Astrocyte (in vitro differentiated cells and primary cell): ENCODE results near the gene CCDC88B. TPM values are rescaled to one million over a fixed set of nuclear protein-coding genes. Genes with fewer than 3 reads are reported as not detected.

ENCODE experiments used
- DNase-seq: peaks from one replicate; pipeline ENCODE4 v3.0.0-alpha.2; 2010; ENCODE audit warnings: low read depth
- FAIRE-seq: peaks from 2 replicates; lab custom pipeline; 2011; peaks lifted over from hg19 to GRCh38; lab: Jason Lieb, UNC
- H2AFZ ChIP-seq: 2 replicates; pipeline ENCODE4 v1.6.0; 2012; ENCODE audit warnings: low read depth, low read length, inconsistent platforms
- H3K27ac ChIP-seq: 2 replicates; pipeline ENCODE4 v1.5.1; 2011; ENCODE audit warnings: low read depth, low read length, inconsistent platforms
- H3K27me3 ChIP-seq: 2 replicates; pipeline ENCODE4 v1.6.0; 2011; ENCODE audit warnings: low read length, inconsistent platforms; ENCODE audit not compliant: insufficient read depth
- H3K36me3 ChIP-seq: 2 replicates; pipeline ENCODE4 v1.5.1; 2011; ENCODE audit warnings: low read length, inconsistent platforms; ENCODE audit not compliant: insufficient read depth
- H3K4me1 ChIP-seq: 2 replicates; pipeline ENCODE4 v1.5.1; 2011; ENCODE audit warnings: low read length, inconsistent platforms; ENCODE audit not compliant: insufficient read depth
- H3K4me2 ChIP-seq: 2 replicates; pipeline ENCODE4 v1.6.0; 2012; ENCODE audit warnings: low read length, inconsistent platforms
- H3K4me3 ChIP-seq: 2 replicates; pipeline ENCODE4 v1.5.1; 2011; ENCODE audit warnings: low read depth, mild to moderate bottlenecking, low read length, inconsistent platforms; ENCODE audit not compliant: insufficient read depth
- H3K79me2 ChIP-seq: 2 replicates; pipeline ENCODE4 v1.6.0; 2012; ENCODE audit warnings: mild to moderate bottlenecking, low read length, inconsistent platforms; ENCODE audit not compliant: insufficient read depth
- H3K9ac ChIP-seq: 2 replicates; pipeline ENCODE4 v1.6.0; 2012; ENCODE audit warnings: mild to moderate bottlenecking, low read length, inconsistent platforms
- H3K9me3 ChIP-seq: 2 replicates; pipeline ENCODE4 v1.5.1; 2012; ENCODE audit warnings: low read depth, mild to moderate bottlenecking, low read length, inconsistent platforms; ENCODE audit not compliant: insufficient read depth
- H4K20me1 ChIP-seq: 2 replicates; pipeline ENCODE4 v1.6.0; 2012; ENCODE audit warnings: low read length, inconsistent platforms; ENCODE audit not compliant: insufficient read depth
- H3K27ac Mint-ChIP-seq: one replicate; pipeline ENCODE4 v1.8.0; 2021; ENCODE audit warnings: mild to moderate bottlenecking, mixed read lengths; ENCODE audit not compliant: unreplicated experiment
- H3K27me3 Mint-ChIP-seq: one replicate; pipeline ENCODE4 v1.8.0; 2021; ENCODE audit warnings: low read depth, mixed read lengths; ENCODE audit not compliant: unreplicated experiment
- H3K36me3 Mint-ChIP-seq: one replicate; pipeline ENCODE4 v1.8.0; 2021; ENCODE audit warnings: low read depth, mixed read lengths; ENCODE audit not compliant: unreplicated experiment
- H3K4me1 Mint-ChIP-seq: one replicate; pipeline ENCODE4 v1.8.0; 2021; ENCODE audit warnings: low read depth, mixed read lengths; ENCODE audit not compliant: unreplicated experiment
- H3K4me3 Mint-ChIP-seq: one replicate; pipeline ENCODE4 v1.8.0; 2021; ENCODE audit warnings: mild to moderate bottlenecking, moderate library complexity, mixed read lengths; ENCODE audit not compliant: unreplicated experiment
- H3K9me3 Mint-ChIP-seq: one replicate; pipeline ENCODE4 v1.8.0; 2021; ENCODE audit warnings: mild to moderate bottlenecking, mixed read lengths; ENCODE audit not compliant: unreplicated experiment
- EZH2 ChIP-seq: IDR thresholded peaks from 2 replicates; pipeline ENCODE4 v1.6.1; 2012; ENCODE audit warnings: mild to moderate bottlenecking, low read length, inconsistent platforms; ENCODE audit not compliant: insufficient read depth
- total RNA-seq: library from RNA; stranded (reverse); gene quantifications from 2 replicates; pipeline ENCODE4 v1.2.1, GENCODE V29; 2021
- TF ChIP-seq, protein P1 (sequence below): IDR thresholded peaks from 2 replicates; pipeline ENCODE4 v1.5.1; 2011; ENCODE audit warnings: low read depth, mild to moderate bottlenecking, inconsistent platforms, low read length, moderate library complexity; ENCODE audit not compliant: insufficient read depth

CCDC88B gene
- total RNA-seq, 1 donor from 2014 or later, result 1.2 TPM

DNA sequence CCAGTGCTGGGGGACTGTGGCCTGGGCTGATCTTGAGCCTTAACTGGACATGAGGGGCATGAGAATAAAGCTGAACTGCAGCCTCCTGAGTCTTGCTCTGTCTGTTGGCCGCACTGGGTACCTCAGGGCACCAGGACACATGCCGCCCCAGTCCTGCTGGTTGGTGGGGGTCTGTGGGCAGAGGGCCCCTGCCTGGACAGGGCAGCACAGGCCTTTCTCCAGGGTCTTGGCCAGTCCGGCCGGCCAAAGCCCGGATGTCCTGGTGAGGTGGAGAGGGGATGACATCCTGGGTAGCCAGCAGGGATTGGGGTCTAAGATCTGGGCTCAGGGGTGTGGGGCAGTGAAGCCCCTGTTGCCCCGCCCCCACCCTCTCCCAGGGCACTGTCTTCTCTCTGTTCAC lies 17.4 kb downstream of the CCDC88B start:
- H3K4me3 Mint-ChIP-seq, result no peak overlapping the region
- H3K4me3 ChIP-seq, result no peak overlapping the region
- no peak for TF ChIP-seq EZH2
- TF ChIP-seq, protein P1, sequence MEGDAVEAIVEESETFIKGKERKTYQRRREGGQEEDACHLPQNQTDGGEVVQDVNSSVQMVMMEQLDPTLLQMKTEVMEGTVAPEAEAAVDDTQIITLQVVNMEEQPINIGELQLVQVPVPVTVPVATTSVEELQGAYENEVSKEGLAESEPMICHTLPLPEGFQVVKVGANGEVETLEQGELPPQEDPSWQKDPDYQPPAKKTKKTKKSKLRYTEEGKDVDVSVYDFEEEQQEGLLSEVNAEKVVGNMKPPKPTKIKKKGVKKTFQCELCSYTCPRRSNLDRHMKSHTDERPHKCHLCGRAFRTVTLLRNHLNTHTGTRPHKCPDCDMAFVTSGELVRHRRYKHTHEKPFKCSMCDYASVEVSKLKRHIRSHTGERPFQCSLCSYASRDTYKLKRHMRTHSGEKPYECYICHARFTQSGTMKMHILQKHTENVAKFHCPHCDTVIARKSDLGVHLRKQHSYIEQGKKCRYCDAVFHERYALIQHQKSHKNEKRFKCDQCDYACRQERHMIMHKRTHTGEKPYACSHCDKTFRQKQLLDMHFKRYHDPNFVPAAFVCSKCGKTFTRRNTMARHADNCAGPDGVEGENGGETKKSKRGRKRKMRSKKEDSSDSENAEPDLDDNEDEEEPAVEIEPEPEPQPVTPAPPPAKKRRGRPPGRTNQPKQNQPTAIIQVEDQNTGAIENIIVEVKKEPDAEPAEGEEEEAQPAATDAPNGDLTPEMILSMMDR, result no peak
- H3K9me3 ChIP-seq, result no peaks in the 10 kb centered on the region
- FAIRE-seq (no peak), DNase-seq (no peak)
- H4K20me1 ChIP-seq, result peaks cover 21% of the 10 kb centered on the region
- peak overlapping the region; percentile 88 for H3K9ac ChIP-seq
- peaks cover 6% of the 10 kb centered on the region for H3K36me3 ChIP-seq
- no peak overlapping the region for H2AFZ ChIP-seq
- peaks cover 8% of the 10 kb centered on the region for H3K36me3 Mint-ChIP-seq
- no peaks in the 10 kb centered on the region for H3K27me3 Mint-ChIP-seq
- H3K27ac Mint-ChIP-seq, result no peak overlapping the region
- no peaks in the 10 kb centered on the region for H3K27me3 ChIP-seq
- peaks cover 35% of the 10 kb centered on the region for H3K4me1 ChIP-seq
- no peak overlapping the region for H3K27ac ChIP-seq
- H3K4me2 ChIP-seq, result peak overlapping the region; percentile 100
- no peaks in the 10 kb centered on the region for H3K9me3 Mint-ChIP-seq
- H3K4me1 Mint-ChIP-seq, result peaks cover 11% of the 10 kb centered on the region
- H3K79me2 ChIP-seq, result peaks cover 23% of the 10 kb centered on the region

DNA sequence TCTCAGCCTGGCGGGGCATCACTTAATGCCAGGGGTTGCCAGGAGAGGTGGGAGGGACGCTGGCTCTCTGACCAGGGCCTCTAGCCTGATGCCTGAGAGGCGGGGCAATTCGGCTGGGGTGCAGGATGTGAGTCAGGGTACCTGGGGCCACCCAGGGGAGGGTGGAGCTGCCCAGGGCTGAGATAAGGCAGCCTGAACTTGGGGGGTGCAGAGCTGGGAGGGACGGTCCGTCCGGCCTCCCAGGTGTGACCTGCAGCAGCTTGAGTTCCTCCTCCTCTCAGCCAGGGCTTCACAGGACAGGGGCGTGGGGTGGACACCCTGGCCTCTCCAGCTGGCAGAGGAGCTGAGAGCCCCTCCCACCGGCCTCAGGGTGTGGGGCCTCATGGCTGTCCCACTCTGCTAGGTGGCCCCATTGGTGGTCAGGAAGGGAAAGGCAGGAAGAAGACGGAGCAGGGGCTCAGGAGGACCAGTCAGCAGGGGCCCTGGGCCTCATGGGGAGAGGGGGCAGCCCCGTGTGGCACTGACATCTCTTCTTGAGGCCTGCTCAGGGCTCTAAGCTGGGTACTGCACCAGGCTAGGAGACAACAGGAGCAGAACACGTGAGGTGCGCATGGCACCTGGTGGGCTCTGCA lies 18.0 kb downstream of the CCDC88B start:
- peaks cover 21% of the 10 kb centered on the region for H4K20me1 ChIP-seq
- H3K4me3 Mint-ChIP-seq, result no peak overlapping the region
- peak overlapping the region; percentile 2 for H2AFZ ChIP-seq
- peaks cover 11% of the 10 kb centered on the region for H3K4me1 Mint-ChIP-seq
- peak overlapping the region; percentile 76 for H3K27ac ChIP-seq
- H3K4me1 ChIP-seq, result peaks cover 35% of the 10 kb centered on the region
- H3K36me3 Mint-ChIP-seq, result peaks cover 8% of the 10 kb centered on the region
- TF ChIP-seq, protein P1, result no peak
- no peak for TF ChIP-seq EZH2
- no peaks in the 10 kb centered on the region for H3K27me3 Mint-ChIP-seq
- H3K27ac Mint-ChIP-seq, result no peak overlapping the region
- H3K9me3 ChIP-seq, result no peaks in the 10 kb centered on the region
- peaks cover 11% of the 10 kb centered on the region for H3K36me3 ChIP-seq
- H3K4me2 ChIP-seq, result peak overlapping the region; percentile 100
- FAIRE-seq (no peak), DNase-seq (no peak)
- peaks cover 23% of the 10 kb centered on the region for H3K79me2 ChIP-seq
- H3K27me3 ChIP-seq, result no peaks in the 10 kb centered on the region
- H3K9me3 Mint-ChIP-seq, result no peaks in the 10 kb centered on the region
- H3K4me3 ChIP-seq, result no peak overlapping the region
- peak overlapping the region; percentile 88 for H3K9ac ChIP-seq

DNA sequence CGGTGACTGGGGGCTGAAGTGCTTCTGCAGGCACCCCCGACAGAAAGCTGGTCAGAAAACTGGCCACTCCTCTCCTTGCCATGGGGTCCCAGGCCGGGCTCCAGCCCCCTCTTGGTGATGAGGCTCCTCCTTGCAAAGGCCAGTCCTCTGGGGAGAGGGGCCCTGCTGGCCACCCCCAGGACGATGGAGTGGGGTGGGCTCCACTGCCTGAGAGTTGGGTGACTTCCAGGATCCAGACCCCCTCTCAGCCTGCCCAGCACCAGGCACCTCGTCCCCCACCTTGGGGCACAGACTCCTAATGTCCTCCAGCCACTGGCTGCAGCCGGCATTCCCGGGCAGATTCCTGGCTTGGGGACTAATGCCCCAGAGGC lies 18.5 kb downstream of the CCDC88B start:
- H3K27me3 ChIP-seq, result no peaks in the 10 kb centered on the region
- H4K20me1 ChIP-seq, result peaks cover 21% of the 10 kb centered on the region
- DNase-seq, result no peak
- peak overlapping the region; percentile 100 for H3K4me2 ChIP-seq
- peak overlapping the region; percentile 66 for H3K4me3 Mint-ChIP-seq
- H3K36me3 Mint-ChIP-seq, result peaks cover 8% of the 10 kb centered on the region
- H3K9ac ChIP-seq, result peak overlapping the region; percentile 88
- H3K27me3 Mint-ChIP-seq, result no peaks in the 10 kb centered on the region
- H3K27ac ChIP-seq, result peak overlapping the region; percentile 76
- no peak overlapping the region for H3K27ac Mint-ChIP-seq
- no peaks in the 10 kb centered on the region for H3K9me3 Mint-ChIP-seq
- FAIRE-seq, result no peak
- H3K4me3 ChIP-seq, result peak overlapping the region; percentile 70
- peak overlapping the region; percentile 68 for H2AFZ ChIP-seq
- no peaks in the 10 kb centered on the region for H3K9me3 ChIP-seq
- peaks cover 11% of the 10 kb centered on the region for H3K4me1 Mint-ChIP-seq
- H3K36me3 ChIP-seq, result peaks cover 14% of the 10 kb centered on the region
- TF ChIP-seq, protein P1, result no peak
- no peak for TF ChIP-seq EZH2
- H3K4me1 ChIP-seq, result peaks cover 35% of the 10 kb centered on the region
- peaks cover 23% of the 10 kb centered on the region for H3K79me2 ChIP-seq
